Astrocyte (in vitro differentiated cells and primary cell): ENCODE results near the gene TMX2.

Experiments
- CTCF ChIP-seq: IDR thresholded peaks from 2 replicates; pipeline ENCODE4 v1.5.1; 2011; ENCODE audit warnings: low read depth, mild to moderate bottlenecking, inconsistent platforms, low read length, moderate library complexity; ENCODE audit not compliant: insufficient read depth
- EZH2 ChIP-seq: IDR thresholded peaks from 2 replicates; pipeline ENCODE4 v1.6.1; 2012; ENCODE audit warnings: mild to moderate bottlenecking, low read length, inconsistent platforms; ENCODE audit not compliant: insufficient read depth

- no peak for TF ChIP-seq CTCF
- no peak for TF ChIP-seq EZH2
These were observed 66.9 kb downstream of the TMX2 start for GRCh38 chr11:57779276-57779675.
